GM21381 (cell line): ENCODE measurements around the gene SGPL1.
"Not testable (repeated sequence)": the region's sequence is repeated elsewhere in the genome, so short reads cannot be mapped to it uniquely, and the experiment has no call there.

Source experiments
- ATAC-seq: cut with Tn5 transposase; IDR thresholded peaks from one replicate; pipeline ENCODE4 v1.9.1; 2021; ENCODE audit warnings: mild to moderate bottlenecking, moderate library complexity; ENCODE audit not compliant: unreplicated experiment

Gene SGPL1

GRCh38 chr10:70917635-70918034 lies 101.9 kb downstream of the SGPL1 start:
- no peak for ATAC-seq

GRCh38 chr10:70918851-70919530 lies 103.2 kb downstream of the SGPL1 start:
- ATAC-seq = no peak

DNA sequence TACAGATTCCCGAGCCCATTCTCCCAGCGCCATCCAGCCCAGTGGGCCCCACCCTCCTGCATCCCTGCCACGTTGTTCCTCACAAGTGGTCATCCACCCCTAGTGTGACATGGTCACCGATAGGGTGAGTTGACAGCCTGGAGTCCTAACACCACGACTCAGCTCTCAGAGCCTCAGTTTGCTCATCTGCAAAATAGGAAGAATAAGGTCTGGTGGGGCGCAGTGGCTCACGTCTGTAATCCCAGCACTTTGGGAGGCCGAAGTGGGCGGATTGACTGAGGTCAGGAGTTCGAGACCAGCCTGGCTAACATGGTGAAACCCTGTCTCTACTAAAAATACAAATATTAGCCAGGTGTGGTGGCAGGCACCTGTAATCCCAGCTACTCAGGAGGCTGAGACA lies 104.2 kb downstream of the SGPL1 start:
- ATAC-seq = not testable (repeated sequence)

GRCh38 chr10:70920519-70920918 lies 104.8 kb downstream of the SGPL1 start:
- ATAC-seq = no peak

DNA sequence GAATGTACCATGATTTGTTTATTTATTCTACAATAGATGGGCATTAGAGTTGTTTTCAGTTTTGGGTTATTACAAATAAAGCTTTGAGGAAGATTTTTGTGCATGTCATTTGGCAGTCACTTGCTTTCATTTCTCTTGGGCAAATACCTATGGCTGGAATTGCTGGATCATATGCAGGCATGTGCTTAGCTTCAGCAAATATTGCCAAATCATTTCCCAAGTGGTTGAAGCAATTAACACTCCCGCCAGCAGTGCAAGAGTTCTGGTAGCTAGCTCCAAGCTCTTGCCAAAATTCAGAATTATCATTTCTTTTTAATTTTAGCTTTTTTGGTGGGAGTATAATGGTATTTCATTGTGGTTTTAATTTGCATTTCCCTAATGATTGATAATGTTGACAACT lies 105.5 kb downstream of the SGPL1 start:
- ATAC-seq = no peak

- ATAC-seq = no peak
Observed at GRCh38 chr10:70923696-70924095, 107.9 kb downstream of the SGPL1 start.

DNA sequence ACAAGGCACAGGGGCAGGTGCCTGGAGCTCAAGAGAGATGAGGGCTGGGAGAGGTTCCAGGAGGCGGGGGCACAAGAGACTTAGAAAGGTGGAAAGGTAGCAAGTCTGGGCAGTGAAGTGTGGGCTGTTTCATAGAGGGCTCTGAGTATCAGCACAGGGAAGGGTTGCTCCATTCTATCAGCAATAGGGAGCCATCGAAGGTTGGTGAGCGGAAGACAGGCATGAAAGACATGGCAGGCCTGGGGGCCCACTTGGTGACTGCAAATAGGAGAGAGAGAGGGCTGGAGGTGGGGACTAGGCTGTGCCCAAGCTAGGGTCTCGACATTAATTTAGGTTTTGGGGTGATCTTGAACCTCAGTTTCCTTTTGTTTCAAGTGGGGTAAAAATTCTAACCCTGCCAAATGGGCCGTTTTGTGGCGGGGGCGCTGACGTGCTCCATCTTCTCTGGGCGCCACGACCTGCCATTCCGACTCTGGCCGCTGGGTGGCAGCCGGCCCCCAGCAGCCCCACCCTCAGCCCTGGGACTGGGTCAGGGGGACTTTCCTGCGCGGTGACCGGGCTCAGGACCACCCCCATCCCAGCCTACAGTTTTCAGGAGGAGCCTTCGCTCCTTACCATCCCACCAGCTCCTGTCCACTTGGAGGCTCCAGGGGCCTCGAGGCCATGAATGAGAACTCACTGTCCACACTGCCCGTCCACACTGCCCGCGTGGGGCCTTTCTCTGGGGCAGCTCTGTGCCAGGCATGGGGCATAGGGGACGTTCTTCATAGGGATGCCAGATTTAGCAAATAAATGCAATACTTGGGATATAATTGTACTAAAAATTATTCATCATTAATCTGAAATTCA lies 109.9 kb downstream of the SGPL1 start:
- no peak for ATAC-seq

GRCh38 chr10:70926226-70927000 lies 110.7 kb downstream of the SGPL1 start:
- no peak for ATAC-seq

GRCh38 chr10:70927189-70927943 lies 111.6 kb downstream of the SGPL1 start:
- no peak for ATAC-seq

DNA sequence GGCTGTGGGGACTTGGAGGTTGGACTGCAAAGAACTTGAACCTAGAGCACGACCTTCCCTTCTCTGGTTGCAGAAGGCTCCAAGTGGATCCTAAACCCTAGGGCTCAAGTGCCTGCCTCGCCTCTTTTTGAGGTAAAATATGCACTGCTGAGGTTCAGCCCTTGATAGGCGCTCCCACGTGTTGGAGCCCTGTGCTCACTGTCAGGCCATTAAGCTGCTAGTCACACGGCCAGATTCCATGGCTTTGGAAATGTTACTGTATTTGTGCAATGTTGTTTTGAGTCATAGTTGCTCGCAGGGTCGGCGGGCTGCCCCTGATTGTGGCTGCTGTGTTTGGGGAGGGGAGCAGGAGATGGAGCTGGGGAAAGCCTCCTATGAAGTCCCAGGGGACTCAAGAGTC lies 112.4 kb downstream of the SGPL1 start:
- no peak for ATAC-seq

GRCh38 chr10:70930263-70931000 lies 114.7 kb downstream of the SGPL1 start:
- no peak for ATAC-seq
